OCI-LY7 (cell line): Measurements from ENCODE around the gene ACKR2.

Experiments
- EZH2phosphoT487 ChIP-seq: fragments of 200-600 bp; sonication (generic); IDR thresholded peaks from 2 replicates; pipeline ENCODE4 v1.6.1; 2018; ENCODE audit warnings: low read depth, borderline replicate concordance, mild to moderate bottlenecking, mixed run types, antibody characterized with exemption, low read length, moderate library complexity, mixed read lengths
- TF ChIP-seq, protein P1 (sequence below): fragments of 200-600 bp; sonication (generic); conservative IDR thresholded peaks from 2 replicates; pipeline ENCODE4 v1.5.1; 2014; ENCODE audit warnings: mild to moderate bottlenecking, antibody characterized with exemption, low read length, moderate library complexity, mixed read lengths

DNA sequence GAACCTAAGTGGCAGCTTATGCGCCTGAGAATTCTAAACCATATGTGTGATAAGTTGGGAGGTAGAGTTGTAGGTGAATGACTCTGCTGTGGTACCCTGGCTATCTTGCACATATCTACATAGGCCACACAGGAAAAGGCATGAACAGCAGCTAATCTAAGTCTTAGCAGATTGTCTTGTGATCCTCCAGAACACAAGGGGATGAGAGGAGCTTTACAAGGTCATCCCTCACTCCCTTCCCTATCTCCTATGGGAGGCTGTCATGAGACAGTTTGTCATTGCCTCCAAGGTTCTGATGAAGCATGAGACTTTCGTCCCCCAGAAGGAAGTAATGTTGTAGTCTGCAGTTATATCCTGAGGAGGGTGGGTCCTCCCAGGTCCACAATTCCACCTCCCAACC lies 93.0 kb downstream of the ACKR2 start:
- TF ChIP-seq, protein P1, sequence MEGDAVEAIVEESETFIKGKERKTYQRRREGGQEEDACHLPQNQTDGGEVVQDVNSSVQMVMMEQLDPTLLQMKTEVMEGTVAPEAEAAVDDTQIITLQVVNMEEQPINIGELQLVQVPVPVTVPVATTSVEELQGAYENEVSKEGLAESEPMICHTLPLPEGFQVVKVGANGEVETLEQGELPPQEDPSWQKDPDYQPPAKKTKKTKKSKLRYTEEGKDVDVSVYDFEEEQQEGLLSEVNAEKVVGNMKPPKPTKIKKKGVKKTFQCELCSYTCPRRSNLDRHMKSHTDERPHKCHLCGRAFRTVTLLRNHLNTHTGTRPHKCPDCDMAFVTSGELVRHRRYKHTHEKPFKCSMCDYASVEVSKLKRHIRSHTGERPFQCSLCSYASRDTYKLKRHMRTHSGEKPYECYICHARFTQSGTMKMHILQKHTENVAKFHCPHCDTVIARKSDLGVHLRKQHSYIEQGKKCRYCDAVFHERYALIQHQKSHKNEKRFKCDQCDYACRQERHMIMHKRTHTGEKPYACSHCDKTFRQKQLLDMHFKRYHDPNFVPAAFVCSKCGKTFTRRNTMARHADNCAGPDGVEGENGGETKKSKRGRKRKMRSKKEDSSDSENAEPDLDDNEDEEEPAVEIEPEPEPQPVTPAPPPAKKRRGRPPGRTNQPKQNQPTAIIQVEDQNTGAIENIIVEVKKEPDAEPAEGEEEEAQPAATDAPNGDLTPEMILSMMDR: no peak
- TF ChIP-seq EZH2phosphoT487: no peak
